Lower lobe of right lung (tissue), 2 donors: ENCODE data around the gene TBC1D4. TPM values are rescaled to one million over a fixed set of nuclear protein-coding genes. Genes with fewer than 3 reads are reported as not detected.

Experiments
- ATAC-seq, 2 donors: fragments of 200-7000 bp; cut with Tn5 transposase; one replicate each; pipeline ENCODE4 v1.9.1; 2020 to 2022; ENCODE audit warnings: mild to moderate bottlenecking in 2 of 2, moderate library complexity in 2 of 2
- DNase-seq: peaks from one replicate; pipeline ENCODE4 v3.0.0-alpha.2; 2020
- H3K27ac ChIP-seq: fragments of 200-600 bp; one replicate; pipeline ENCODE4 v1.8.0; 2022
- H3K27me3 ChIP-seq: fragments of 200-600 bp; one replicate; pipeline ENCODE4 v1.8.0; 2022; ENCODE audit warnings: low read depth
- H3K36me3 ChIP-seq: fragments of 200-600 bp; one replicate; pipeline ENCODE4 v1.8.0; 2022; ENCODE audit warnings: mild to moderate bottlenecking
- H3K4me1 ChIP-seq: fragments of 200-600 bp; one replicate; pipeline ENCODE4 v1.8.0; 2022
- H3K4me3 ChIP-seq: fragments of 200-600 bp; one replicate; pipeline ENCODE4 v1.8.0; 2022; ENCODE audit warnings: mild to moderate bottlenecking
- H3K9me3 ChIP-seq: fragments of 200-600 bp; one replicate; pipeline ENCODE4 v1.8.0; 2022
- intact Hi-C: fragments of 100-400 bp; cut with DNase I; formaldehyde crosslinking; loops from one replicate; pipeline ENCODE4 v1.11.0; 2022
- total RNA-seq: library from RNA; stranded (reverse); fragmentation: NEBNext Ultra II Directional; extraction: Animal tissue kit (Norgen Biotek cat#: 25700); gene quantifications from one replicate; pipeline ENCODE4 v1.2.1, GENCODE V29; 2021
- TF ChIP-seq, protein P1 (sequence below): fragments of 200-600 bp; IDR thresholded peaks from one replicate; pipeline ENCODE4 v1.8.0; 2022; ENCODE audit warnings: antibody characterized with exemption, mild to moderate bottlenecking
- donor health status: DM: no; HTN: yes; CAD: no; lungs with severe emphysema.

Gene TBC1D4
- total RNA-seq, 1 donor from 2014 or later = 30.4 TPM

DNA sequence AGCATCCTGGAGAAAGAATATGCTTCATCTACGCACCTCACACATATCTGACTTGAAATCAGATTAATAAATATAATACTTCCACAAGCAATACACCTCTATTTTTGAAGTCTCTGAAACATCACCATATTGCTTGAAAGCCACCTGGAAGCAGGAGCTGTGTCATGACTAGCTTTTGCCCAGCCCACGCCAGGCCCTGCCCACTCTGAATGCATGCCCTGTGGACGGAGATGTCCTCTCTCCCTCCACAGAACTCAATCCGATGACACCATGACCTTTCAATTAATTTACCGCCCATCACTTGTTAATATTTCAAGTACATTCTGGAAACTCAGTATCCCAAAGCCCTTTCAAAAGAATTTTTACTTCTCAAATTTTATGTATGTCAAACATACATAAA, 108.0 kb downstream of the TBC1D4 start:
- Histone ChIP-seq H3K4me3 (no peak overlapping the region), H3K36me3 (no peaks in the 10 kb centered on the region), H3K9me3 (no peaks in the 10 kb centered on the region), H3K27me3 (no peaks in the 10 kb centered on the region), H3K4me1 (peaks cover 14% of the 10 kb centered on the region), H3K27ac (no peak overlapping the region)
- intact Hi-C loops = loop anchor here (10.0 kb wide), 1 partner anchor 101 kb away; no protein-coding TSS in a partner anchor
- ATAC-seq = no peak
- TF ChIP-seq, protein P1, sequence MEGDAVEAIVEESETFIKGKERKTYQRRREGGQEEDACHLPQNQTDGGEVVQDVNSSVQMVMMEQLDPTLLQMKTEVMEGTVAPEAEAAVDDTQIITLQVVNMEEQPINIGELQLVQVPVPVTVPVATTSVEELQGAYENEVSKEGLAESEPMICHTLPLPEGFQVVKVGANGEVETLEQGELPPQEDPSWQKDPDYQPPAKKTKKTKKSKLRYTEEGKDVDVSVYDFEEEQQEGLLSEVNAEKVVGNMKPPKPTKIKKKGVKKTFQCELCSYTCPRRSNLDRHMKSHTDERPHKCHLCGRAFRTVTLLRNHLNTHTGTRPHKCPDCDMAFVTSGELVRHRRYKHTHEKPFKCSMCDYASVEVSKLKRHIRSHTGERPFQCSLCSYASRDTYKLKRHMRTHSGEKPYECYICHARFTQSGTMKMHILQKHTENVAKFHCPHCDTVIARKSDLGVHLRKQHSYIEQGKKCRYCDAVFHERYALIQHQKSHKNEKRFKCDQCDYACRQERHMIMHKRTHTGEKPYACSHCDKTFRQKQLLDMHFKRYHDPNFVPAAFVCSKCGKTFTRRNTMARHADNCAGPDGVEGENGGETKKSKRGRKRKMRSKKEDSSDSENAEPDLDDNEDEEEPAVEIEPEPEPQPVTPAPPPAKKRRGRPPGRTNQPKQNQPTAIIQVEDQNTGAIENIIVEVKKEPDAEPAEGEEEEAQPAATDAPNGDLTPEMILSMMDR = no peak
- no peak for DNase-seq

DNA sequence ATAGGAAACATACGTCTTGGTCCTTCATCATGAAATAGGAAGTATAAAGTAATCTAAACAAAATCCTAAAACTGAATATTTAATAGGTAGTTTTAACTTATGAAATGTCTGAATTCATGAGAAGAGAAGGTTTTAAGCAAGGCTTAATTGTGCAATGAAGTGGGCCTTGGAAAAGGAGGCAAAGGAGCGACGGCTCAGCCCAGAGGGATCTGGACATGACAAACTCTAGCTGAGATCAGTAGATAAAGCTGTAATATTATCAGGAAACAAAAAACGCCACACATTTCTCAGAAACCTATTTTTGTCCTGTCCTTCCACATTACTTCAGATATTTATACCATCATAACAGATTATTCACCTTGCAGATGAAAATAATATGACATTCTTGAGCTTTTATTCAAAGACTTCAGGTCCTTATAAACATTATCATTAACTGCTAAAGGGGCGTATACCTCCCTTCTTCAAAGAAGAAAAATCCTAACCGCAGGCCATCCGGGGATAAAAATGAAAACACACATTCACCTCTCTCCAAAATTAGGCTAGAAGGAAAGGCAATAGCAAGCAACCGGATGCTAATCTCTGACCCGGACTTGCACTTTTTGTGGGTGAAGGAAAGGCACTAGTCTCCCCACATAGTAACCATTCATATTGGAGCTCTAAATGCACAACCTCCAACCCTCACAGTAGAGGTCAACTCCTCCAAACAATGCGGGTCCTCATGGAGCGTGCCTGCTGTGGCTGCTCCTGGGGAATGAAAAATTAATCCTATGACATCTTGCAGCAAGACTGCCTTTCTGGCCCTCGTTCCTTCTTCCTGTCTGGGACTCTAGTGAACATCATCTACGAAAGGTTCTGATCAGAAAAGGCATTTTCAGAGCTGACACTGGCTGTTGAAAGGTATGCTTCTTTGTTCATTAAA, 108.8 kb downstream of the TBC1D4 start:
- Histone ChIP-seq H3K27me3 (no peaks in the 10 kb centered on the region), H3K36me3 (no peaks in the 10 kb centered on the region), H3K9me3 (no peaks in the 10 kb centered on the region), H3K27ac (no peak overlapping the region), H3K4me3 (no peak overlapping the region), H3K4me1 (peaks cover 20% of the 10 kb centered on the region)
- DNase-seq (no peak), ATAC-seq (no peak)
- TF ChIP-seq, protein P1 = no peak
- intact Hi-C loops = loop anchor here (10.0 kb wide), 1 partner anchor 102 kb away; no protein-coding TSS in a partner anchor

DNA sequence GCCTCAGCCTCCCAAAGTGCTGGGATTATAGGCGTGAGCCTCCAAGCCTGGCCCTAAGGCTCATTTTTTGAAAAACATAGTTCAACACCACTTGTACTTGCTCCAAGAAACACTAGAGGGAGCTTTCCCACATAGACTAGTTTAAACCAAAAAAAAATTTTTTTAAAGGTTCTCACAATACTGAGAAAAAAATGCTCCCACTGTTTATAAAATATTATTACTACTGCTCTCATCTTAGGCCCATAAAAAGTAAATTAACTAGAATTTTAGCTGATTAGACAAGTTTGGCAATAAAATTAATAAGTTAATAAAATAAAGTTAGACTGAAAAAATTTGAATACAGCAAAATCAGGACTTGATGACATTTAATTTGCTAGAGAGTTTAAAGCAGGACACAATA, 109.5 kb downstream of the TBC1D4 start:
- H3K4me1 ChIP-seq = peaks cover 27% of the 10 kb centered on the region
- H3K36me3 ChIP-seq = no peaks in the 10 kb centered on the region
- no peaks in the 10 kb centered on the region for H3K27me3 ChIP-seq
- no peak overlapping the region for H3K27ac ChIP-seq
- TF ChIP-seq, protein P1 = peak; percentile 76
- no peak overlapping the region for H3K4me3 ChIP-seq
- H3K9me3 ChIP-seq = no peaks in the 10 kb centered on the region
- intact Hi-C loops = loop anchor here (10.0 kb wide), 1 partner anchor 102 kb away; no protein-coding TSS in a partner anchor
- DNase-seq (no peak), ATAC-seq (peak; percentile 75 to 80)

DNA sequence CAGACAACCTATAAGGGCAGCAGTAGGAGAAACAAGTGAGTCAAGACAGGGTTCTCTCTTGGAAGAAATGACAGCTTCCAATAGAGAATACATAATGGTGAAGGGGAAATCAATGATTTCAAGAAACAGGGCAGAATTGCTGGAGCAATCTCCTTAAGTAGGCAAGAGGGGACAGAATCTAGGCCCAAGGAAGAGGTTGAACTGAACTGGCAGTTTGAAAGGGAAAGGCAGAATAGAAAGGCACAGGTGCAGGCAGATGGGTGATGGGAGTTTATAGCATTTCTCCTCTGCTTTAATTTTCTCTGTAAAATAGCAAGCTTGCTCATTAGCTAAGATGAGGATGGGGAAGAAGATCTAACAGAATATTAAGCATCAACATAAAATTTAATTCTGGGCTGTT, 110.8 kb downstream of the TBC1D4 start:
- TF ChIP-seq, protein P1 = no peak
- ATAC-seq = no peak
- no peaks in the 10 kb centered on the region for H3K27me3 ChIP-seq
- no peak overlapping the region for H3K4me3 ChIP-seq
- DNase-seq = no peak
- H3K27ac ChIP-seq = no peak overlapping the region
- no peaks in the 10 kb centered on the region for H3K9me3 ChIP-seq
- H3K4me1 ChIP-seq = peaks cover 38% of the 10 kb centered on the region
- intact Hi-C loops = loop anchor here (10.0 kb wide), 1 partner anchor 104 kb away; no protein-coding TSS in a partner anchor
- H3K36me3 ChIP-seq = no peaks in the 10 kb centered on the region

DNA sequence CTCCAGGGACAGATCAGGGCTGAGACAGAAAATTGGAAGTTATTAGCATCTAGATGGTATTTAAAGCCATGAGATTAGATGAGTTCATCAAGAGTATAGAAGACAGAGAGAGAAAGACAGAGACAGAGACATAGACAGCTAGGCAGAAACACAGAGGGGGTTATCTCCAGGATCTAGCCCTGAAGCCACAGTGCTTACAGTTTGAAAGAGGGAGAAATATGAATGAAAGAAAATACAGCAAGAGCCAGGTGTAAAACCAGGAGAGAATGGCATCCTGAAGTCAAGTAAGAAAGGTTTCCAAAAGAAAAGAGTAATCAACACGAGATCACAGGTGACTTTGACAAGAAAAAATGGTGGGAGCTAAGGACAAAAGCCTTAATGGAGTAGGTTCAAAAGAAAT, 111.2 kb downstream of the TBC1D4 start:
- Histone ChIP-seq H3K9me3 (no peaks in the 10 kb centered on the region), H3K27me3 (no peaks in the 10 kb centered on the region), H3K4me3 (no peak overlapping the region), H3K4me1 (peaks cover 42% of the 10 kb centered on the region), H3K27ac (no peak overlapping the region), H3K36me3 (no peaks in the 10 kb centered on the region)
- no peak for DNase-seq
- TF ChIP-seq, protein P1 = no peak
- no peak for ATAC-seq
- intact Hi-C loops = loop anchor here (10.0 kb wide), 1 partner anchor 104 kb away; no protein-coding TSS in a partner anchor
